H1 (cell line): Measurements from ENCODE around the gene SFT2D1.

Experiments
- ATF3 ChIP-seq: IDR thresholded peaks from 2 replicates; pipeline ENCODE4 v1.6.1; 2011; ENCODE audit warnings: low read depth, mild to moderate bottlenecking, low read length; ENCODE audit not compliant: insufficient read depth
- BRCA1 ChIP-seq: IDR thresholded peaks from 2 replicates; pipeline ENCODE4 v1.6.1; 2012; ENCODE audit warnings: low read depth, low read length, improper control_type of control experiment
- CTCF ChIP-seq, 3 experiments: IDR thresholded peaks; 1 replicate in 2 of 3; 2 replicates in 1 of 3; pipeline versions ENCODE4 v1.5.1 to v1.6.1; 2011; ENCODE audit warnings: low read length in 3 of 3, mild to moderate bottlenecking in 3 of 3, inconsistent platforms in 2 of 3, low read depth in 1 of 3, moderate library complexity in 1 of 3; ENCODE audit not compliant: insufficient read depth in 1 of 3; ENCODE audit errors: control extremely low read depth in 1 of 3
- EZH2 ChIP-seq: fragments of 200-600 bp; sonication (generic); IDR thresholded peaks from 2 replicates; pipeline ENCODE4 v1.7.1; 2012; ENCODE audit warnings: low read depth, mild to moderate bottlenecking, moderate library complexity, low read length, inconsistent platforms; ENCODE audit not compliant: severe bottlenecking
- HDAC2 ChIP-seq, 2 experiments: fragments of 300-600 bp in 1 of 2; sonication (generic) in 1 of 2; IDR thresholded peaks; 2 replicates each; pipeline ENCODE4 v1.6.1; 2011 to 2012; ENCODE audit warnings: low read depth in 2 of 2, low read length in 2 of 2, mild to moderate bottlenecking in 2 of 2, moderate library complexity in 2 of 2, borderline replicate concordance in 1 of 2, inconsistent platforms in 1 of 2
- POLR2A ChIP-seq, 2 experiments: IDR thresholded peaks; 1 replicate in 1 of 2; 2 replicates in 1 of 2; pipeline ENCODE4 v1.6.1; 2011; ENCODE audit warnings: low read depth in 2 of 2, low read length in 2 of 2, mild to moderate bottlenecking in 2 of 2; ENCODE audit errors: control extremely low read depth in 1 of 2
- POLR2AphosphoS5 ChIP-seq: IDR thresholded peaks from 2 replicates; pipeline ENCODE4 v1.6.1; 2011; ENCODE audit warnings: low read depth, low read length
- RNF2 ChIP-seq: fragments of 200-900, 300-1000 bp; sonication (generic); IDR thresholded peaks from 2 replicates; pipeline ENCODE4 v1.7.1; 2016; ENCODE audit warnings: borderline replicate concordance, low read depth, mild to moderate bottlenecking, antibody characterized with exemption, low read length; ENCODE audit not compliant: poor library complexity, severe bottlenecking; ENCODE audit errors: missing control alignments
- TBP ChIP-seq: IDR thresholded peaks from 2 replicates; pipeline ENCODE4 v1.6.1; 2011; ENCODE audit warnings: low read depth, low read length, improper control_type of control experiment
- ZNF274 ChIP-seq: IDR thresholded peaks from 2 replicates; pipeline ENCODE4 v1.7.0; 2012; ENCODE audit warnings: low read length, borderline replicate concordance; ENCODE audit errors: extremely low read depth

- TF ChIP-seq RNF2 (no peak), POLR2A (IDR thresholded peaks at IDR 0.05; ENCODE audit: control extremely low read depth in 1 of 2, low read depth in 2 of 2, low read length in 2 of 2) (no peak), CTCF (IDR thresholded peaks at IDR 0.05; ENCODE audit: control extremely low read depth in 1 of 3, insufficient read depth in 1 of 3, low read depth in 1 of 3, low read length in 3 of 3) (no peak), BRCA1 (no peak), HDAC2 (IDR thresholded peaks at IDR 0.05; ENCODE audit: borderline replicate concordance in 1 of 2, low read depth in 2 of 2, low read length in 2 of 2) (no peak), ZNF274 (no peak), POLR2AphosphoS5 (no peak), EZH2 (no peak), ATF3 (no peak), TBP (no peak)
Observed at GRCh38 chr6:166352923-166353322, 10.6 kb upstream of the SFT2D1 start.
